Measurements from ENCODE around the gene RAD51B. TPM values are rescaled to one million over a fixed set of nuclear protein-coding genes. Genes with fewer than 3 reads are reported as not detected.
A peak's percentile ranks its signal among the peaks of the same experiment; 100 is the strongest.

The RAD51B gene
- total and polyA plus RNA-seq, 7 donors, result 2.4 to 24.4 (median 7.1) TPM

- H3K27ac ChIP-seq, result peak overlapping the region in 2 of 4 donors; percentile 1 to 29
- TF ChIP-seq, protein P1, sequence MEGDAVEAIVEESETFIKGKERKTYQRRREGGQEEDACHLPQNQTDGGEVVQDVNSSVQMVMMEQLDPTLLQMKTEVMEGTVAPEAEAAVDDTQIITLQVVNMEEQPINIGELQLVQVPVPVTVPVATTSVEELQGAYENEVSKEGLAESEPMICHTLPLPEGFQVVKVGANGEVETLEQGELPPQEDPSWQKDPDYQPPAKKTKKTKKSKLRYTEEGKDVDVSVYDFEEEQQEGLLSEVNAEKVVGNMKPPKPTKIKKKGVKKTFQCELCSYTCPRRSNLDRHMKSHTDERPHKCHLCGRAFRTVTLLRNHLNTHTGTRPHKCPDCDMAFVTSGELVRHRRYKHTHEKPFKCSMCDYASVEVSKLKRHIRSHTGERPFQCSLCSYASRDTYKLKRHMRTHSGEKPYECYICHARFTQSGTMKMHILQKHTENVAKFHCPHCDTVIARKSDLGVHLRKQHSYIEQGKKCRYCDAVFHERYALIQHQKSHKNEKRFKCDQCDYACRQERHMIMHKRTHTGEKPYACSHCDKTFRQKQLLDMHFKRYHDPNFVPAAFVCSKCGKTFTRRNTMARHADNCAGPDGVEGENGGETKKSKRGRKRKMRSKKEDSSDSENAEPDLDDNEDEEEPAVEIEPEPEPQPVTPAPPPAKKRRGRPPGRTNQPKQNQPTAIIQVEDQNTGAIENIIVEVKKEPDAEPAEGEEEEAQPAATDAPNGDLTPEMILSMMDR (IDR thresholded peaks at IDR 0.05), result no peak
- no peak for TF ChIP-seq EP300 (IDR thresholded peaks at IDR 0.05)
- TF ChIP-seq POLR2A (IDR thresholded peaks at IDR 0.05), result no peak
- no peak for TF ChIP-seq POLR2AphosphoS5 (IDR thresholded peaks at IDR 0.05)
- no peak for DNase-seq
- no peaks in the 10 kb centered on the region for H3K27me3 ChIP-seq
- H3K4me1 ChIP-seq, result peaks cover 0 to 18% (median 11%) of the 10 kb centered on the region in 4 donors
- no peaks in the 10 kb centered on the region for H3K36me3 ChIP-seq
- 92 to 95% methylated on average over 2 of the region's 2 CpGs for WGBS, 2 donors
- no peaks in the 10 kb centered on the region for H3K9me3 ChIP-seq
- H3K4me3 ChIP-seq, result no peak overlapping the region
- intact Hi-C loops (cut with DNase I), result loop anchor here (5.0 kb wide), 1 partner anchor 63 kb away; no protein-coding TSS in a partner anchor
Observed at GRCh38 chr14:68693926-68694325, 874.3 kb downstream of the RAD51B start.

DNA sequence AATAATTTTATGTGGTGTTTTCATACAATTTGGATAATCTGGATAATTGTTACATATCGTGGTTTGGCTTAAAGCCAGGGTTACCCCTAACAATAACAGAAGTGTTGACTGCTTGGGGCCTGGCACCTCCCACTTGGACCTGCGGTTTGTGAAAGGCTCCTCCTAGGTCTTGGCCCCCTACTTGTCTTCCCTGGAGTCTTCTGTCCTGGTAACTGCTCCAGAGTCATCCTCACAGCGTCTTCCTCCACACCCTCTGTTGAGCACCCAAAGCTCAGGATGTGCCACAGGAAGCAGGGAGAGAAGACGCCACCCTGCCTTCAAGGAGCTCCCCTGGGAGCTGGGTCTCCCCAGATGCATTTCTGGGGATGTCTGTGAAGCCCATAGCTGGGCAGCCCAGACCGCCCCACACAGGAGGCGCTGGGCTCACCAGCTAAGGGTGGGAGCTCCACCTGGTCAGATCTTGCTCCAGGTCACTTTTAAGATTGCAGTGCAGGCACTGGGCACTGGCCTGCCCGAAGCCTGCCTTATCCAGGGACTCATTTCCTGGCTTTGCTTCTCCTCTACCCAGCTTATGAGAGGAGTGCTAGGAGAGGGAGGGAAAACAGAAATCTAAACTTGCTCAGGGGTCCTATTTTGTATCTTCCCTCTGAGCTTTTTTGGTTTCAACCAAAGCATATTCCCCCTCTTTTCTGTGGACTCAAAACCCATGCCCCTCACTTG, 875.1 kb downstream of the RAD51B start:
- 85 to 88% methylated on average over 7 of the region's 7 CpGs for WGBS, 2 donors
- Histone ChIP-seq H3K27ac (peak overlapping the region in 2 of 4 donors; percentile 1 to 4), H3K27me3 (no peaks in the 10 kb centered on the region), H3K4me3 (no peak overlapping the region), H3K4me1 (peaks cover 0 to 11% (median 4%) of the 10 kb centered on the region in 4 donors), H3K9me3 (no peaks in the 10 kb centered on the region), H3K36me3 (no peaks in the 10 kb centered on the region)
- TF ChIP-seq, protein P1 (IDR thresholded peaks at IDR 0.05), result no peak
- TF ChIP-seq POLR2A (IDR thresholded peaks at IDR 0.05) (no peak), POLR2AphosphoS5 (IDR thresholded peaks at IDR 0.05) (no peak), EP300 (IDR thresholded peaks at IDR 0.05) (no peak)
- DNase-seq, result peak; percentile 58
- intact Hi-C loops (cut with DNase I), result loop anchor here (5.0 kb wide), 1 partner anchor 63 kb away; no protein-coding TSS in a partner anchor

DNA sequence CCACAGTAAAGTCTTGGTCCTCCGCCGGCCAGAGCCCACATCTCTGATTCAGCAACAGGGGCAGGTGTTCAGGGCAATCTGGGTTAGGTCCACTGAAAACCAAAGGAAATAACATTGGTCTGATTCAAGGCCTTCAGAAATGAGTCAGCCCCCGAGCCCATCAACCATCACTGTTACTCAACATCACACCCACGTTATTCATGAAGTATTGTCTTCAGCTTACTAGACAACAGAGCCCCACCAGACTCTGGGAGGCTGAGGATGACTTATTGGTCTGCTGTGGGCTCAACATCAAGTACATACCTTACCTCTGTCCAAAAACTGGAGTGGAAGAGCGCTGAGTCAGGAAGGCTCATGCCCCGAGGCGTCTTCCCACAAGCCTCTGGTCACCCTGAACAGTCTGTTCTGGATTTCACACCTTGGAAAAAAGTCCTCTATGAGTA, 875.8 kb downstream of the RAD51B start:
- H3K36me3 ChIP-seq, result no peaks in the 10 kb centered on the region
- no peaks in the 10 kb centered on the region for H3K9me3 ChIP-seq
- H3K4me3 ChIP-seq, result no peak overlapping the region
- no peaks in the 10 kb centered on the region for H3K27me3 ChIP-seq
- 72 to 83% methylated on average over 7 of the region's 7 CpGs for WGBS, 2 donors
- intact Hi-C loops (cut with DNase I), result no loop called here
- no peak for TF ChIP-seq EP300 (IDR thresholded peaks at IDR 0.05)
- peak in 2 of 4 donors; percentile 15 to 48 for TF ChIP-seq POLR2AphosphoS5 (IDR thresholded peaks at IDR 0.05)
- peaks cover 0 to 4% (median under 1%) of the 10 kb centered on the region in 4 donors for H3K4me1 ChIP-seq
- peak; percentile 77 for DNase-seq
- H3K27ac ChIP-seq, result peak overlapping the region in 2 of 4 donors; percentile 1 to 10

- TF ChIP-seq POLR2A (IDR thresholded peaks at IDR 0.05) (no peak), EP300 (IDR thresholded peaks at IDR 0.05) (no peak), POLR2AphosphoS5 (IDR thresholded peaks at IDR 0.05) (no peak)
- TF ChIP-seq, protein P1 (IDR thresholded peaks at IDR 0.05), result no peak
- H3K4me3 ChIP-seq, result no peak overlapping the region
- no peaks in the 10 kb centered on the region for H3K9me3 ChIP-seq
- peak overlapping the region in 1 of 4 donors; percentile 10 for H3K27ac ChIP-seq
- intact Hi-C loops (cut with DNase I), result no loop called here
- H3K36me3 ChIP-seq, result no peaks in the 10 kb centered on the region
- no peak for DNase-seq
- WGBS, 2 donors, result 92 to 95% methylated on average over 2 of the region's 2 CpGs
- no peaks in the 10 kb centered on the region for H3K27me3 ChIP-seq
- H3K4me1 ChIP-seq, result no peaks in the 10 kb centered on the region
Observed at GRCh38 chr14:68695856-68696255, 876.3 kb downstream of the RAD51B start.

DNA sequence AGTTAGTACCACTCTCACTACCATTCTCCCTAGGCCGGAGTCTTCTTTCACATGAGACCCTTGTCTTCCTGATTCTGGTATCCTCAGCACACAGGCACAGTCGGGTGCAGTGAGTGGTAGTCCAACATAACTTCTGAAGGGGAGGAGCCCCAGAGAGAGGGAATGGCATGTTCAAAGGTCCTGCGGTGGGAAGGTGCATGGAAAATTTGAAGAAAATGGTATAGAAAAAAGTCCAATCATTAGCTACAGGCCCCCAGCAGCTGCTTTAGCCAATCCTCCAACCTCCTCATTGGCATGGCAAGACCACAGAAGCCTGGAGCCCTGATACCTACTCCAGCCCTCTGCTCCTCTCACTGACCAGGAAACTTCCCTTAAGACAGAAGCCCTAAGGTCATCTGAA, 876.7 kb downstream of the RAD51B start:
- no peak for DNase-seq
- intact Hi-C loops (cut with DNase I), result no loop called here
- no peaks in the 10 kb centered on the region for H3K27me3 ChIP-seq
- no peaks in the 10 kb centered on the region for H3K4me1 ChIP-seq
- no peaks in the 10 kb centered on the region for H3K9me3 ChIP-seq
- TF ChIP-seq POLR2AphosphoS5 (IDR thresholded peaks at IDR 0.05) (no peak), EP300 (IDR thresholded peaks at IDR 0.05) (no peak), POLR2A (IDR thresholded peaks at IDR 0.05) (no peak)
- TF ChIP-seq, protein P1 (IDR thresholded peaks at IDR 0.05), result no peak
- no peak overlapping the region for H3K4me3 ChIP-seq
- H3K27ac ChIP-seq, result no peak overlapping the region
- no peaks in the 10 kb centered on the region for H3K36me3 ChIP-seq
- 95 to 97% methylated on average over 3 of the region's 3 CpGs for WGBS, 2 donors
